Stimulated activated CD8-positive, alpha-beta memory T cell treated with anti-CD3 and anti-CD28 coated beads, Interleukin-4, amount 100 ng/mL, for 1 hour (primary cell): ENCODE results near the gene KIF18B.

ENCODE experiments used
- DNase-seq, 2 donors: peaks; one replicate each; pipeline ENCODE4 v3.0.0-alpha.2; 2020; ENCODE audit warnings: low read depth in 2 of 2, low spot score in 1 of 2

KIF18B gene

GRCh38 chr17:44940317-44940716 lies 7.3 kb downstream of the KIF18B start:
- no peak for DNase-seq

DNA sequence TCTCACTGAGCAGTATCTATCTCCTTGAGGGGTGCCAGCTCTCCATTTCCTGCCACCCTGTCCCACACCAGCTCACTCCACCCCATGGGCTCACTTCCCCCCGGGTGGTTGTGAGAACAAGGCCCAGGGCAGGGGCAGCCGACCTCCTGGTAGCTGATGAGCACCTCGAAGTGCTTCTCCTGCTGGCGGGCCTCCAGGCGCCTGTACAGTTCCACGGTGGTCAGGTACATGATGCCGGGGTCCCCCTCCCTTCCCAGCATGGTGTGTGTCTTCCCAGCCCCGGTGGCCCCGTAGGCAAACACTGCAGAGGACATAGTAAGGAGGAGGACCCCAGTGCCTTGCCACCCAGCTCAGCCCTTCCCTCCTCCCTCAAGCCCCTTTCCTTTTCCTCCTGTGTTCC lies 12.5 kb downstream of the KIF18B start:
- DNase-seq, result no peak

DNA sequence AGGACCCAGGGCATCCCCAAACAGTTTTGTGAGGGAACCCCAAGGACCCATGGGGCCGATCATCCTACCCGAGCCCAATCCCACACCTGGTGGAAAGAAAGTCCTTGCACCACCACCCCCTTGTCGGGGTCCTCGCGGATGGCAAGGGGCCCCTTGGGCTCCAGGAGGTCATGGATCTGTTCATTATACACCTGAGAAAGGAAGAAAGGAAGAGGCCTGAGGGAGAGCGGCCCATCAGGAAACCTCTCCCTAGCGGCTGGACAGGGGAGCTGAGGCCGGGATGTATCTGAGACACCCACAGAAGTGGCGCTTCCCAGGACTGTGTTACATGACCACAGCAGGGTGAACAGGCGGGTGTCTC lies 12.8 kb downstream of the KIF18B start:
- DNase-seq, result no peak

DNA sequence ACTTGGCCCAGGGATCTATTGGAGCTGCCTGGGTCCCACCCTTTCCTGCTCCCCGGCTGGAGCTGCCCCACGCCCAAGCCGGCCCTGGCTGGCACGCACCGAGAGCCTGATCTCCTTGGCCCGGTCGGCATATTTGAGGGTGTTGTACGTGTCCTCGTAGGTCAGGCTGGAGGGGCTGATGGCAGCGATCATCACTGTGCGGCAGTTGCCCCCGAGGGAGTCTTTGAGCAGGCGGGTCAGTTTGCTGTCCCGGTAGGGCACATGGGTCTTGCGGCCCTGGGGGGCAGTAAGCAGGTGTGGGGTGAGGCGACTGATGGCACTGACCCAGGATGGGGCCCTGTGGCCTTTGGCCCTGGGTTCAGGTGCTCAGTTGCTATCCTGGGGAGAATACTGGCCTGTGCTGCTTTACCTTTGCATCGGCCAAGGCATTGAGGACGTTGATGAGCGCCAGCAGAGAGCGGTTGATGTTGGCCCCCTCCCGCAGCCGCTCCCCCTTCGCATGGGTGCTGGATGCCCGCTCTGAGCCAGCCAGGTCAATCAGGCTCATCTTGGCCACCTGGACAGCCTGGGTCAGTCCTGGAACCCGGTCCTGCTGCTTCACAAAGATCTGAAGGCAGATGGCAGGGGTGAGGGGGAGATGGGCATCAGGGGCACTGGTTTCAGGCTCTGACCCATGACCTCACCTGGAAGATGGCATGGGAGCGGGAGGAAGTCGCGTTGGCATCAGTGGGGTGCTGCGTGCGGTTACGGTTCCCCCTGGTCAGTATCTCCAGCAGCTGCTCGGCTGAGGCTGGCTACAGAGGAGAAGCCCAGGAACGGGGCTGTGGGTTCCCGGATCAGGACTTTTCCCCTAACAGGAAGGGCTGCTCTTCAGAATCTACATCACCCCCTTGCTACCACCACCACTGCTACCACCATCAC lies 13.5 kb downstream of the KIF18B start:
- DNase-seq, result no peak

- no peak for DNase-seq
Measured at GRCh38 chr17:44932787-44933097, 14.8 kb downstream of the KIF18B start.

DNA sequence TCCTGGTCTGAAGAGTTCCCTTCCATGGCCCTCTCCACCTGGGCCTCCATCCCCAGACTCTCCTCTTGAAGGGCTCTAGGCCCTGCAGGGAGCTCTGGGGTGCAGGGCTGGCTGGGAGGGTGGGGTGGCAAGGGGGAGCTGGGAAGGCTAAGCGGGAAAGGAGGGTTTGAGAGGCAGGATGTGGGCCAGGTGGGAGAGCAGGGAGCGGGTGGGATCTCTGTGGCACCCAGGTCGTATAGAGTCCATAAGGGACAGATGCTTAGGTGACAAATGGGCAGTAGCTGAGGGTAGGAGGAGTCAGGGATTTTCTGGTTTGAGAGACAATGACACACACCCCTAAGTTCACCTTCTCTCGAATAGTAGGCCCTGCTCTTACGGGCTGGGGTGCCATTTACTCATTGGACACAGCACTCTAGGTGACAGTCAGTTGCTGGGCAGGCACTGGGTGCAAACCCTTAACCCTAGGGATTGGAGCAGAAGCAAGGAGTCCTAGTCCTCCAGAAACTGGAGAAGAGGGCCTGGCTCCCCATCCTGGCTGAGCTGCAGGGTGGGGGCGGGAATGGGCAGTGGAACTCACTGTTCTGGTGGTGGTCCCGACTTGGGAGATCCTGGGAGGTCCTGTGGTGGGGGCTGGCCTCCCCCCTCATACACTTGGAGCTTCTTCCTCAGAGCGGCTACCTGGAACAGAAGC lies 15.3 kb downstream of the KIF18B start:
- no peak for DNase-seq

- DNase-seq, result no peak
Measured at GRCh38 chr17:44931376-44931775, 16.2 kb downstream of the KIF18B start.

GRCh38 chr17:44930667-44931066 lies 16.9 kb downstream of the KIF18B start:
- DNase-seq, result no peak

DNA sequence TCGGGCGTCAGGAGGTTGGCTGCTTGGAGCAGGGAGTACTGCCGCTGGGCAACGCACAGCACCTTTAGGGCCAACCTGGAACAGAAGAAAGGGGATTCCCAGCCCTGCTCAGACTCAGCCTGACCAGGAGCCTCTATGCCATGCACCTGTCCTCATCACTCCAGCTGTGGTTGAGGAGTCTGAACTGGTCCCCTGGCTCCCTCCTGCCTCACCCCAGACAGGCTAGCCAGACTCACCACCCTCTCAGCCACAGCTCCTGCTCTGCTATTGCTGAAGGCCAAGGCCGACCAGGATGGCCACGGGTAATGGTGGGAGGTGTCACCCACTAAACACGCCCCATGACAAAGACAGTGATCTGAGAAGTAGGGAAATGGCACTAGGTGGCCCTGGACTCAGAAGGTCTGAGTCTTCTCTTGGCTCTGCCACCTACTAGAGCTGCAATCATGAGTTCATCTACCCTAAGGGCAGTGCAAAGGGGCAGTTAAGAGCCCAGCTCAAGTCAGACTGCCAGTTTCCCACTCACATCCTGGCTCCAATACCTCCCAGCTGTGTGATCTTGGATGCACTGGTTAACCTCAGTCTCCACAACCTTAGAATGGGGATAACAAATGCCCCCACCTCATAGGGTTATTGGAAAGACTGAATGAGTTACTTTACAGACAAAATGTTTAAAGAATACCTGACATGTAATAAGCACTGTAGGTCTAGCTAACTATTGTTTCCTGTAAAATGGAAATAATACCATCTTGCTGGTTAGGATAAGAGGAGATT lies 18.4 kb downstream of the KIF18B start:
- DNase-seq, result no peak

GRCh38 chr17:44928136-44928535 lies 19.4 kb downstream of the KIF18B start:
- DNase-seq, result no peak

GRCh38 chr17:44927696-44928095 lies 19.9 kb downstream of the KIF18B start:
- no peak for DNase-seq

GRCh38 chr17:44926821-44927525 lies 20.6 kb downstream of the KIF18B start:
- DNase-seq, result no peak

GRCh38 chr17:44925731-44926697 lies 21.6 kb downstream of the KIF18B start:
- DNase-seq, result no peak

DNA sequence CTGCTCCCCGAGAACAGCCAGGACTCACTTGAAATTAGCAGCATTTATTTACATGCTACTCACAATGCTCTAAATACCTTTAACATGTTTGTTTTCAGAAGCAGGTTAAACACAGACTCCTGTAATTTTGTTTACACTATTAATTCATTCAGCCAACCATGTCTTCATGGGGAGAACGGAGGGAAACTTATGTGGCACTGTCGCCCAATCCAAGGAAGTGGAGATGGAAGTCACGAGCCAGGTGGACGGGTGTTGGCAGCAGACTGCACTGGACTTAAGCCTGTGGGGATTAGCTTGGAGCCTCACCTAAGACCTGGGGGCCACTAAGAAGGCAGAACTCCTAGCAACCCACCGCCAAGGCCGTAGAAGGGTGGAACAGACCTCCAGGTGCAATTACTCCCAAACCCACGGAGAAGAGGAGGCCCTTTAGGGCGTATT lies 23.4 kb downstream of the KIF18B start:
- no peak for DNase-seq

GRCh38 chr17:44922746-44923470 lies 24.7 kb downstream of the KIF18B start:
- no peak for DNase-seq

- no peak for DNase-seq
Measured at GRCh38 chr17:44922136-44922535, 25.4 kb downstream of the KIF18B start.

DNA sequence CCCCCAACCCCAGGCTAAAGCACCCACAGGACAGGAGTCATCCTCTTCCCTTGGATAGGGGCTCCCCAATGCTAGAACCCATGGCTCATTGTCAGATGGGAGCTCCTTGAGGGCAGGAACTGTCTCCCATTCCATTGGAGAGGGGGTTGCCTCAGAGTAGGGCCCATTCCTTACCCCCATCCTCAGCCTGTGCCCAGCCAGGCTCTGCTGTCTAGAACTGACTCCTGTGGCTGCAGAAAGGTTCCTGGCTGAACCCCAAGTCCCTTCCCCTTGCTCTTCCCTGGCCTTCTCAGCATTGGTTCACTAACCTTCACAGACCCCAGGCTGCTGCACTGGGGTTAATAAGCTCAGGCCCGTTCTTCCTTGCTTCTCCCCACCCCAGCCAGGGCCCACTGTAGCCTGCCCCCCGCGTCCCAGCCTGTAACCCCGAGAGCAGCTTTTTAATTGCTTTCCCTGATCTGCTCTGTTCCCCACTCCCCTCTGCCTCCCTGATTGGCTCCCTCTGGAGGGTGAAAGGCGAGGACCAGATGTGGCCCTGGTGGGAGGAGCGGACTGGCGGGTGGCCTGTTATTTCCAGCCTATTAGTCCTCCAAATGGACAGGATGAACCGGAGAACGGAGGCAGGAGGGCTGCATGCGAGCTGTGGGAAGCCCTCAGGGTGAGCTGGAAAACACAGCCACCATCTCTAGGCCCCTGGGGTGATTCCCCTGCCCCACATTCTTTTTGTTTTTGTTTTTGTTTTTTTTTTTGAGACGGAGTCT lies 26.3 kb downstream of the KIF18B start:
- no peak for DNase-seq

DNA sequence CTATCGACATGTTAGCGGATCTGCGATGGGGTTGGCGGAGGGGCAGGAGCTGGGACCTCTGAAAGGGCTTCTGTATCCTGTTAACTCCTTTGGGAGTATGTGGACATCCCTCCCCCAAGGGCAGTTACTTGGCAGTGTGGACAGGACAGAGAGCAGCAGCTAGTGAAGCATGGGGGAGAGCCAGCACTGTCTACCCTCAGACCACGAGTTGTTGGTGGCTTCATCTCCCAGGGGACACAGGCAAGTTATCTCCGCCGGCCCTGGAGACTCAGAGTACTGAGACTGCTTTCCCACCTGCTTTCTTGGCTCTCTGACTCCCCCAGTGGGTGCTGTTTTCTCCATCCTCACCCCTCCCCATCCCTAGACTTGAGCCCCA lies 27.0 kb downstream of the KIF18B start:
- no peak for DNase-seq
